Kidney epithelial cell (primary cell): ENCODE results near the gene ALPL. TPM values are rescaled to one million over a fixed set of nuclear protein-coding genes. Genes with fewer than 3 reads are reported as not detected.

Experiments used
- DNase-seq: peaks from one replicate; pipeline ENCODE4 v3.0.0-alpha.2; 2010; ENCODE audit warnings: low read depth
- H3K27me3 ChIP-seq: 2 replicates; pipeline ENCODE4 v1.6.0; 2011; ENCODE audit warnings: low read length; ENCODE audit not compliant: control insufficient read depth, insufficient read depth
- H3K36me3 ChIP-seq: 2 replicates; pipeline ENCODE4 v1.5.1; 2011; ENCODE audit warnings: low read length; ENCODE audit not compliant: control insufficient read depth, insufficient read depth
- H3K4me3 ChIP-seq: 2 replicates; pipeline ENCODE4 v1.5.1; 2011; ENCODE audit warnings: low read depth, mild to moderate bottlenecking, control low read depth, low read length
- CTCF ChIP-seq: IDR thresholded peaks from 2 replicates; pipeline ENCODE4 v1.5.1; 2011; ENCODE audit warnings: mild to moderate bottlenecking, moderate library complexity, low read length, control low read depth, inconsistent platforms; ENCODE audit not compliant: insufficient read depth, poor library complexity, severe bottlenecking
- total RNA-seq: library from RNA; depleted of rRNA; stranded (reverse); fragments of >200 nt; gene quantifications from 2 replicates; pipeline ENCODE4 v1.2.3, GENCODE V29; 2015

The ALPL gene
- total RNA-seq, 1 donor from 2014 or later: 5.1 TPM

DNA sequence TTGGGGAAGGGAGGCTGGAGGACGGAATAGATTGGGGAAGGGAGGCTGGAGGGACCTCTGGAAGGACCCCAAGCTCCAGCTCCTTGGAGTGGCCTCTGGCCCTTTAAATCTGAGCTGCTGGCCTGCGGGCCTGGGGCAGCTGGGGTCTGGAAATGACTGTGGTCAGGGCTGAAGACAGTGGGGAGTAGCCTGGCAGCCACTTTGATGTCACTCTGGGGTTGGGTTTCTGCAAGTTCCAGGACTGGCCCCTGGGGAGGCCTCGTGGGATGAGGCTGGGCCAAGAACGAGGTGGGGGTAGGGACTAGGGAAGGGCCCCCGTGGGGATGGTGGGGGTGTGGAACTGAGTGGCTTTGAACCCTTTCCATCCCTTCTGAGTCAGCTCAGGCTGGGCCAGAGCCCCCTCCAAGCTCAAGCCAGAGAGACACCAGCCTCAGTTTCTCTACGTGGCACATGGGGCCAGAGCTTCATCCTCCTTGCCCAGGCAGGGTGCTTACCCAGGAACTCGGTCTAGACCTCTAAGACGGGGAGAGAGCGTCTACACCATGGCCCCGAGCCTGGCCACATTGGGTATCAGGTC is 59.7 kb downstream of the ALPL start:
- no peak for DNase-seq
- Histone ChIP-seq H3K36me3 (no peaks in the 10 kb centered on the region), H3K27me3 (no peaks in the 10 kb centered on the region), H3K4me3 (no peak overlapping the region)
- TF ChIP-seq CTCF: no peak

DNA sequence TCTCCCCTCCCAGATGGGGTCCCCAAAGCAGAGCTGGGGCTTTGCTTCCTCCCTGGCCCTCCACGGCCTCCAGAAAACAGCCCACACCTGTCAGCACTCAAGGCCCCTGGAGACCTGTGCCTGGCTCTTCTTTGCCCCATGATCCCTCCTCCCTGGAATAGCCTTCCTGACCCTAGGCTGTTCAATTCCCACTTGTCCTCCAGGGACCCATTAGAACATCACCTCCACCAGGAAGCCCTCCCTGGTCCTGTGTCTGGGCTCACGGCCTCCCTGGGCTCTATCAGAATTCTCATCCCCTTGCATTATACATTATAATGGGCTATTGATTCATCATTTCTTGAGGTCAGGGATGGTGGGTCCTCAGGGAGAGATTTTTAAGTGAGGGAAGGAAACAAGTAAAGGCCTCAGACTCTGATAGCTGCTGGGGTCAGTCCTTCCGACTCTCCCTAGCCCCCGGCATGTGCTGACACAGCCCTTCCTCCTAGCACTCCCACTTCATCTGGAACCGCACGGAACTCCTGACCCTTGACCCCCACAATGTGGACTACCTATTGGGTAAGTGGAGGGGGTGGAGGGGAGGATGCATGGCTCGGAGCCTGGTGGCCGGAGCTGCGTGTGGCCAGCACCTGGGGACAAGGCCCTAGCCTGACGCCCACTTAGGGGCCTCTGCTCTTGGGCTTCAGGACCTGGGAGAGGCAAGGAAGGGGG is 60.8 kb downstream of the ALPL start:
- no peak for TF ChIP-seq CTCF
- Histone ChIP-seq H3K27me3 (no peaks in the 10 kb centered on the region), H3K36me3 (no peaks in the 10 kb centered on the region), H3K4me3 (no peak overlapping the region)
- DNase-seq: no peak

DNA sequence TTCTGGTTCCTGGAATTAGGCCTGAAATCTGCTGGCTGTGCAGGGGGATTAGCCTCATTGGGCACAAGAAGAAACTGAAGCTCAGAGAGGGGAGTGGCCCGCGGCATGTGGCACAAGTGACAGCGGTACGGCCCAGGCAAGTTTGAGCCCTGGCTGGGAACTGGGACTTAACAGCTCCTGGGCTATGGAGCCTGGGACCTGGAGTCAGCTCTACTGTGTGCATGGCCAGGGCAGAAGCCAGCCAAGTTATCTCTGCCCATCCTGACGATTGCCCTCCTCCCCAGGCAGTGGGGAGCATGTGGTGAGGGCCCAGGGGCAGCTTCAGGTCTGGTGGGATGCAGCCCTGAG is 61.3 kb downstream of the ALPL start:
- H3K4me3 ChIP-seq: no peak overlapping the region
- DNase-seq: no peak
- TF ChIP-seq CTCF: no peak
- no peaks in the 10 kb centered on the region for H3K36me3 ChIP-seq
- no peaks in the 10 kb centered on the region for H3K27me3 ChIP-seq

DNA sequence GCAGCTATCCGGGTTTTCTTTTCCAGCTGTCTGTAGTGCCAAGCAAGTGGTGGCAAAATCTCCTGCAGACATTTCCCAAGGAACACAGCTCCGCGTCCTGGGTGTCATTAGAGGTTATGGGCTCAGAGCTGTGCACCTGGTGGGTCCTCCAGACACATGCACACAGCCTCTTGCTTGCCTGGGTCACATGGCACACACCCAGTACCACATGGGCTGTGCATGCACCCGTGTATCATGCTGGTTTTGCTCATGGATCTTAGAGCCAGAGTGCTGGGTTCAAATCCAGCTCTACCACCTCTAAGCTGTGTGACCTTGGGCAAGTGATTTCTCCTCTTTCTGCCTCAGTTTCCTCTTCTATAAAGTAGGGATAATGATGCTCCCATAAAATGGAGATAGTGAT is 61.7 kb downstream of the ALPL start:
- H3K27me3 ChIP-seq: no peaks in the 10 kb centered on the region
- H3K4me3 ChIP-seq: no peak overlapping the region
- TF ChIP-seq CTCF: no peak
- no peaks in the 10 kb centered on the region for H3K36me3 ChIP-seq
- no peak for DNase-seq

DNA sequence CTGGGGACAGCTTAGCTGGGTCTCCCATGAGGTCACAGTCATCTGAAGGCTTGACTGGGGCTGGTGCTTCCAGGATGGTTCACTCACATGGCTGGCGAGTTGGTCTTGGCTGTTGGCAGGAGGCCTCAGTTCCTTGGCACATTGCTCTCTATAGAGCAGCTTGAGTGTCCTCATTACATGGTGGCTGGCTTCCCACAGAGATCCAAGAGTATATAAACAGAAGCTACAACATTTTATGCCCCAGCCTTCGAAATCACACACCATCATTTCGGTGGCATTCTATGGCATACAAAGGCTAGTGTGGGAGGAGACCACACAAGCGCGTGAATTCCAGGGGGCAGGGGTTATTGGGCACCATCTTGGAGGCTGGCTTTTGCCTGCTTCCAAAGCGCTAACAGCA is 63.0 kb downstream of the ALPL start:
- DNase-seq: no peak
- no peaks in the 10 kb centered on the region for H3K27me3 ChIP-seq
- no peaks in the 10 kb centered on the region for H3K36me3 ChIP-seq
- TF ChIP-seq CTCF: no peak
- H3K4me3 ChIP-seq: no peak overlapping the region
